Measurements from ENCODE around the gene DENND1A.

DENND1A gene

DNA sequence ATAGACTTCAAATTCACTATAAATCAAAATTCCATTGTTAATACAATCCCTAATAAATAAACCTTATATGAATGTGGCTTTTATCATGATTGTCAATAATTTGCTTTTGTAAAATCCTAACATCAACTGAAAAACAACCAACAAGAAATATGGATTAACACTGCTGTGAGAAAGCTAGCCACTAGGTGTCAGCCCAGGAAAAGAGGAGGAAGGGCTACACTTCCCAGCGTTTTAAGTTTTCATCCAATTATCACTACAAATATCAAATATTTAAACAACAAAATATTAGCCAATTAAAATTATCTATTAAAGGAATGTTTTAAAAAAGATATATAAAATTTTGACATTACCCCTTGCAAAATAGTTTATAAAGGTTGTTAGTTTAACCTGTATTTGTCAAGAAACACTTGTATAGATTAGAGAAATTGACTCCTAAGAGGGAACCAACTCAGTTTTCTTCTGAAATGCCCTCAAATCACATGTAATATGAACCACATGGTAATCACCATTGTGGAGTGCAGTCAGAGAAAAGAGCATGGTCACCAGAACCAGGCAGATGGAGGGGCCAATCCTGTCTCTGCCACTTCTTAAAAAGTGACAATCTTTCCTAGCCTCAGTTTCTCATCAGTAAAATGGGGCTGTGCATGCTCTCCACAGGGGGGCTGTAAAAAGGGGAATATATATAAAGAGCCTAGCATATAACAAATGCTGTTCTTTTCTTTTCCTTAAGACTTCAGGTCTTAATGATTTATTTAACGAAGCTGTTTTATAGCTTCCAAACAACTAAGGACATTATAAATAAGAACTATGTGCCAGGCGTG is 385.7 kb downstream of the DENND1A start:
- no peaks in the 10 kb centered on the region for H3K4me1 ChIP-seq
- H3K4me2 ChIP-seq (ENCODE audit: low read length) = no peak overlapping the region
- H3K9ac ChIP-seq = no peak overlapping the region
- peak; percentile 64 for TF ChIP-seq CTCF (IDR thresholded peaks at IDR 0.05)
- H3K79me2 ChIP-seq = no peaks in the 10 kb centered on the region
- no peak overlapping the region for H3K4me3 ChIP-seq (ENCODE audit: low read depth, low read length)
- no peak overlapping the region for H3K27ac ChIP-seq
- no peaks in the 10 kb centered on the region for H3K9me3 ChIP-seq (ENCODE audit: control insufficient read depth, low read length)
- H2AFZ ChIP-seq = no peak overlapping the region
- no peaks in the 10 kb centered on the region for H3K36me3 ChIP-seq (ENCODE audit: control insufficient read depth, insufficient read depth, low read length)
- no peaks in the 10 kb centered on the region for H3K27me3 ChIP-seq (ENCODE audit: control insufficient read depth, insufficient read depth, low read length)

DNA sequence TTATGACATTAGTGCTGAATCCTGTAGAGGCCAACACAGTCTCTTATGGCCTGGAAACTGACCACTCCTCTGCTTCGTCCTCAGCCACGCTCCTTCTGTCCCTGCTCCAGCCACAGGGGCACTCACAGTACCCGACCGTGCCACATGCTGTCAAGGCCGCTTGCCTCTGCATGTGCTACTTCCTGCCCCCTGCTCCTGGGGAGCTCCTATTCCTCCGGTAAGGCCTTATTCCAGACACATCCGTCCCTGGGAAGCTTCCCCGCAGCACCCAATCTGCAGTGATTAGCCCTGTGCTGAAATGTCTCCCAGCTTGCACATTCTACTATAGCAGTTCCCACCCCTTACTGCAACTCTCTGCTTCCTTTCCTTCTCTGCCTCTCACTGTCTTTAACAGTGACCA is 386.4 kb downstream of the DENND1A start:
- no peaks in the 10 kb centered on the region for H3K36me3 ChIP-seq (ENCODE audit: control insufficient read depth, insufficient read depth, low read length)
- H3K4me2 ChIP-seq (ENCODE audit: low read length) = no peak overlapping the region
- H3K79me2 ChIP-seq = no peaks in the 10 kb centered on the region
- TF ChIP-seq CTCF (IDR thresholded peaks at IDR 0.05) = no peak
- no peaks in the 10 kb centered on the region for H3K4me1 ChIP-seq
- no peak overlapping the region for H2AFZ ChIP-seq
- H3K27ac ChIP-seq = no peak overlapping the region
- H3K27me3 ChIP-seq (ENCODE audit: control insufficient read depth, insufficient read depth, low read length) = no peaks in the 10 kb centered on the region
- no peak overlapping the region for H3K4me3 ChIP-seq (ENCODE audit: low read depth, low read length)
- no peaks in the 10 kb centered on the region for H3K9me3 ChIP-seq (ENCODE audit: control insufficient read depth, low read length)
- no peak overlapping the region for H3K9ac ChIP-seq

- no peaks in the 10 kb centered on the region for H3K36me3 ChIP-seq (ENCODE audit: control insufficient read depth, insufficient read depth, low read length)
- no peaks in the 10 kb centered on the region for H3K4me1 ChIP-seq
- no peaks in the 10 kb centered on the region for H3K27me3 ChIP-seq (ENCODE audit: control insufficient read depth, insufficient read depth, low read length)
- H3K9ac ChIP-seq = no peak overlapping the region
- H3K4me2 ChIP-seq (ENCODE audit: low read length) = no peak overlapping the region
- H3K79me2 ChIP-seq = no peaks in the 10 kb centered on the region
- H3K9me3 ChIP-seq (ENCODE audit: control insufficient read depth, low read length) = no peaks in the 10 kb centered on the region
- H3K4me3 ChIP-seq (ENCODE audit: low read depth, low read length) = no peak overlapping the region
- H2AFZ ChIP-seq = no peak overlapping the region
- H3K27ac ChIP-seq = no peak overlapping the region
- TF ChIP-seq CTCF (IDR thresholded peaks at IDR 0.05) = no peak
Measured at GRCh38 chr9:123542435-123543225, 387.3 kb downstream of the DENND1A start.

GRCh38 chr9:123541411-123541810 is 388.5 kb downstream of the DENND1A start:
- Histone ChIP-seq H3K4me1 (no peaks in the 10 kb centered on the region), H3K4me2 (ENCODE audit: low read length) (no peak overlapping the region), H3K27ac (no peak overlapping the region), H3K9ac (no peak overlapping the region), H3K27me3 (ENCODE audit: control insufficient read depth, insufficient read depth, low read length) (no peaks in the 10 kb centered on the region), H3K4me3 (ENCODE audit: low read depth, low read length) (no peak overlapping the region), H2AFZ (no peak overlapping the region), H3K9me3 (ENCODE audit: control insufficient read depth, low read length) (no peaks in the 10 kb centered on the region), H3K79me2 (no peaks in the 10 kb centered on the region), H3K36me3 (ENCODE audit: control insufficient read depth, insufficient read depth, low read length) (no peaks in the 10 kb centered on the region)
- TF ChIP-seq CTCF (IDR thresholded peaks at IDR 0.05) = no peak
